ENCODE data around the gene STARD6. TPM values are rescaled to one million over a fixed set of nuclear protein-coding genes. Genes with fewer than 3 reads are reported as not detected.

STARD6 gene
- total RNA-seq, 1 experiment from 2014 or later: not detected

DNA sequence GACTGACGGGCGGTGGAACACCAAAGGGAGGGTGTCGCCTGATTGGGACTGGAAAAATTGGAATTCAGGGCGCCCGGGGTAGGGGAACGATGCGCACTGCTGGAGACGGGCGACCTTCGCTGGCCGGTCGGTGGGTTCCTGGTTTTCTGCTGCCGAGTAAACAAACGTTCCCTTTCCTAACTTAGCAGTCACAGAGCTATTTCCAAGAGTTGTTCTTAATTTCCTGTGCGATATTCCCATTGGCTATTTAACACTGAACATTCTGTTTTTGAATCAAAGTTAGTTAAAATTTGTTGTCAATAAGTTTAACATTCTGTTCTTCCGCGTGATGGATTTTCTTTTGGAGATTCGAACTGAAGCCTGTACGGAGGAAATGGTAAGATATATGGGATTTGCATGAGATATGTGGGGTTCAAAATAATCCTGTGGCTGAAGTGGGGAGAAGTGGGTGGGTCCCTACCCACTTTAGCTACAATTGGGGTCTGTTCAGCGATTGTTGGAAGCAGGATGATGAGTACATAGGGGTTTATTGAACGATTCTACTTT is 910 bp upstream of the STARD6 start:
- ChIA-PET CTCF (no interaction called here), POLR2A (ENCODE audit: low non-redundant PET) (no interaction called here)
- peaks cover 5% of the 10 kb centered on the region for H3K4me1 ChIP-seq (ENCODE audit: insufficient read depth, low read length, poor library complexity, severe bottlenecking)
- H3K36me3 ChIP-seq (ENCODE audit: insufficient read depth, low read length, poor library complexity, severe bottlenecking): peaks cover 7% of the 10 kb centered on the region
- H3K4me3 ChIP-seq (ENCODE audit: low read depth, low read length, poor library complexity, severe bottlenecking): peak overlapping the region; percentile 72
- H3K27ac ChIP-seq (ENCODE audit: low read depth, low read length, poor library complexity, severe bottlenecking): peak overlapping the region; percentile 70
- TSS peak; percentile 52 for BruUV-seq (replicated peaks)
- H3K9me3 ChIP-seq (ENCODE audit: low read depth, low read length, poor library complexity, severe bottlenecking): no peaks in the 10 kb centered on the region
- intact Hi-C loops (cut with micrococcal nuclease; ENCODE audit: unreplicated experiment): no loop called here
- no peaks in the 10 kb centered on the region for H3K27me3 ChIP-seq (replicated peaks; ENCODE audit: insufficient read depth, low read depth, low read length, poor library complexity)
- TF ChIP-seq, protein P1, sequence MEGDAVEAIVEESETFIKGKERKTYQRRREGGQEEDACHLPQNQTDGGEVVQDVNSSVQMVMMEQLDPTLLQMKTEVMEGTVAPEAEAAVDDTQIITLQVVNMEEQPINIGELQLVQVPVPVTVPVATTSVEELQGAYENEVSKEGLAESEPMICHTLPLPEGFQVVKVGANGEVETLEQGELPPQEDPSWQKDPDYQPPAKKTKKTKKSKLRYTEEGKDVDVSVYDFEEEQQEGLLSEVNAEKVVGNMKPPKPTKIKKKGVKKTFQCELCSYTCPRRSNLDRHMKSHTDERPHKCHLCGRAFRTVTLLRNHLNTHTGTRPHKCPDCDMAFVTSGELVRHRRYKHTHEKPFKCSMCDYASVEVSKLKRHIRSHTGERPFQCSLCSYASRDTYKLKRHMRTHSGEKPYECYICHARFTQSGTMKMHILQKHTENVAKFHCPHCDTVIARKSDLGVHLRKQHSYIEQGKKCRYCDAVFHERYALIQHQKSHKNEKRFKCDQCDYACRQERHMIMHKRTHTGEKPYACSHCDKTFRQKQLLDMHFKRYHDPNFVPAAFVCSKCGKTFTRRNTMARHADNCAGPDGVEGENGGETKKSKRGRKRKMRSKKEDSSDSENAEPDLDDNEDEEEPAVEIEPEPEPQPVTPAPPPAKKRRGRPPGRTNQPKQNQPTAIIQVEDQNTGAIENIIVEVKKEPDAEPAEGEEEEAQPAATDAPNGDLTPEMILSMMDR (conservative IDR thresholded peaks at IDR 0.05; ENCODE audit: low read depth, low read length): no peak
- no peak for TF ChIP-seq EZH2 (IDR thresholded peaks at IDR 0.05; ENCODE audit: borderline replicate concordance, low read depth, low read length, poor library complexity, severe bottlenecking)
- no peak for DNase-seq (ENCODE audit: low spot score)

DNA sequence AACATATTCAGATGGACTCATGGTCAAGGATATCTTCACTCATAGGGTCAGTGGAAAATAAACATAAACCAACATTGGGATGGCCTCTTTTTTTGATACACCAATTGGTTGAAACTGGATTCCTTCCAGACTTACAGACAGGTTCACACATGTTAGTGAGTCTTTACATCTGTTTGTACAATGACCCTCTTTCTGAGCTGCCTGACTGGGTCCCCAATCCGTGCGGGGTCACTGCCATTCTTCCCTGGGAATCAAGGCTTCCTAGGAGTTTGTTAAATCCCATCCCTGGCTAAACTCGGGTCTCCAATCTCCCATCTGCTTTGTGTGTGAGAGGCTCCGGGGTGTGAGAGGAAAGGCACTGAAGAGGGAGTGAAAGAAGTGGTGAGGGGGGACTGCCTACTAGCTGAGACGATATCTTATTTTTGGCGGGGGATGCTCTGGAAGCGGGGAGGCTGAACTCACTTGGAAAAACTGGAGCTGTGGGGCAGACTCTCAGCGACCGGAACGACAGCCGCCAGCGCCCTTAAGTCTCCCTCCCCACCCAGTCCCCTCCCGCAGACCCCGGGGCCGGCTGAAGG is 487 bp downstream of the STARD6 start:
- no peak for DNase-seq (ENCODE audit: low spot score)
- peak overlapping the region; percentile 72 for H3K4me3 ChIP-seq (ENCODE audit: low read depth, low read length, poor library complexity, severe bottlenecking)
- peak overlapping the region; percentile 70 for H3K27ac ChIP-seq (ENCODE audit: low read depth, low read length, poor library complexity, severe bottlenecking)
- BruUV-seq (replicated peaks): TSS peak; percentile 38
- CTCF ChIA-PET: no interaction called here
- POLR2A ChIA-PET (ENCODE audit: low non-redundant PET): interaction anchor here (0.7 kb wide), 1 partner anchor 1951 kb away, joined by 4 read pairs; no protein-coding TSS in a partner anchor
- no peaks in the 10 kb centered on the region for H3K9me3 ChIP-seq (ENCODE audit: low read depth, low read length, poor library complexity, severe bottlenecking)
- H3K36me3 ChIP-seq (ENCODE audit: insufficient read depth, low read length, poor library complexity, severe bottlenecking): peaks cover 6% of the 10 kb centered on the region
- no peaks in the 10 kb centered on the region for H3K27me3 ChIP-seq (replicated peaks; ENCODE audit: insufficient read depth, low read depth, low read length, poor library complexity)
- intact Hi-C loops (cut with micrococcal nuclease; ENCODE audit: unreplicated experiment): no loop called here
- TF ChIP-seq EZH2 (IDR thresholded peaks at IDR 0.05; ENCODE audit: borderline replicate concordance, low read depth, low read length, poor library complexity, severe bottlenecking): no peak
- TF ChIP-seq, protein P1 (conservative IDR thresholded peaks at IDR 0.05; ENCODE audit: low read depth, low read length): no peak
- peaks cover 5% of the 10 kb centered on the region for H3K4me1 ChIP-seq (ENCODE audit: insufficient read depth, low read length, poor library complexity, severe bottlenecking)

DNA sequence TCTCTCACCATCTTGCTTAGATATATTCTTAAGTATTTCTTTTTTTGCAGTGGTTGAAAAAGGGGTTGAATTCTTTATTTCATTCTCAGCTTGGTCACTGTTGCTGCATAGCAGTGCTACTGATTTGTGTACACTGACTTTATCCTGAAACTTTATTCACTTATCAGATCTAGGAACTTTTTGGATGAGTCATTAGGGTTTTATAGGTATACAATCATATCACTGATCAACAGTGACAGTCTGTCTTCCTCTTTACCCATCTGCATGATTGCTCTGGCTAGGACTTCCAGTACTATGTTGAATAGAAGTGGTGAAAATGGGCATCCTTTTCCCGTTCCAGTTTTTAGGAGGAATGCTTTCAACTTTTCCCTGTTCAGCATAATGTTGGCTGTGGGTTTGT is 6.5 kb downstream of the STARD6 start:
- Histone ChIP-seq H3K36me3 (ENCODE audit: insufficient read depth, low read length, poor library complexity, severe bottlenecking) (no peaks in the 10 kb centered on the region), H3K4me3 (ENCODE audit: low read depth, low read length, poor library complexity, severe bottlenecking) (no peak overlapping the region), H3K27me3 (replicated peaks; ENCODE audit: insufficient read depth, low read depth, low read length, poor library complexity) (peaks cover 7% of the 10 kb centered on the region), H3K4me1 (ENCODE audit: insufficient read depth, low read length, poor library complexity, severe bottlenecking) (no peaks in the 10 kb centered on the region), H3K9me3 (ENCODE audit: low read depth, low read length, poor library complexity, severe bottlenecking) (no peaks in the 10 kb centered on the region), H3K27ac (ENCODE audit: low read depth, low read length, poor library complexity, severe bottlenecking) (no peak overlapping the region)
- BruUV-seq (replicated peaks): no TSS peak
- POLR2A ChIA-PET (ENCODE audit: low non-redundant PET): no interaction called here
- TF ChIP-seq, protein P1 (conservative IDR thresholded peaks at IDR 0.05; ENCODE audit: low read depth, low read length): no peak
- TF ChIP-seq EZH2 (IDR thresholded peaks at IDR 0.05; ENCODE audit: borderline replicate concordance, low read depth, low read length, poor library complexity, severe bottlenecking): no peak
- CTCF ChIA-PET: no interaction called here
- intact Hi-C loops (cut with micrococcal nuclease; ENCODE audit: unreplicated experiment): no loop called here
- DNase-seq (ENCODE audit: low spot score): no peak
